ENCODE data around the gene RPEL1. TPM values are rescaled to one million over a fixed set of nuclear protein-coding genes. Genes with fewer than 3 reads are reported as not detected.

RPEL1 gene
- total RNA-seq, 1 donor from 2014 or later = not detected

GRCh38 chr10:103278862-103279298 lies 33.2 kb downstream of the RPEL1 start:
- peak; percentile 48 for DNase-seq (ENCODE audit: low spot score)

- DNase-seq (ENCODE audit: low spot score) = no peak
Measured at GRCh38 chr10:103280031-103280430, 34.3 kb downstream of the RPEL1 start.

- DNase-seq (ENCODE audit: low spot score) = no peak
Measured at GRCh38 chr10:103280506-103280905, 34.8 kb downstream of the RPEL1 start.

GRCh38 chr10:103281753-103282152 lies 36.1 kb downstream of the RPEL1 start:
- no peak for DNase-seq (ENCODE audit: low spot score)

- DNase-seq (ENCODE audit: low spot score) = no peak
Measured at GRCh38 chr10:103282961-103283360, 37.3 kb downstream of the RPEL1 start.

DNA sequence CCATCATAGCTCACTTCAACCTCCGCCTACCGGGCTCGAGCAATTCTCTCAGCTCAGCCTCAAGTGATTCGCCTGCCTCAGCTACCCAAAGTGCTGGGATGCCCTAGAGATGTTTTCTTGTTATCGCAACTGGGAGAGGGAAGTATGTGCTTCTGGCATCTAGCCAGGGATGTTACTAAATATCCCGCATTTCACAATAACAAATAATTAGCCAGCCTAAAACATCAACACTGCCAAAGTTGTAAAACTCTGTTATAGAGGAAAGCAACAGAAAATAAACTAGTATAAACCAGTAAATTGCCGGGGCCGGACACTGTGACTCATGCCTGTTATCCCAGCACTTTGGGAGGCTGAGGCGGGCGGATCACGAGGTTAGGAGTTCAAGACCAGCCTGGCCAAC lies 38.5 kb downstream of the RPEL1 start:
- no peak for DNase-seq (ENCODE audit: low spot score)

DNA sequence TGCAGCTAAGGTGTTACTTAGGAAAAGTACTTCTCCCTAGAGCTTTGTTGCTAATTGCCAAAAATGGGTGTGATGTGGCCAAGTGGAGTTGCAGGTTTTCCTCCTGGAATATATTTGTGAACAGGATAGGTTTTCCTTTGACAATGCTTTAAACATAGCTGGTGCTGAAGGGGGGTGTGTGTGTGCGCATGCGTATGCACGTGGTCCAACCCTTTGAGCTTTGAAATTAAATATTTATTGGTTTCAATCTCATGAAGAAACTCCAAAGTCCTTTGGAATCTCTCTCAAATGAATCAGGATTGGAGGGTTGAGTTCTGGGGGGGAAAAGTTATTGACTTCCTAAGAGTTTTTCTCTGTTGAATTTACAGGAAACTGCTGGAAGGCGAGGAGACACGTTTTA lies 42.3 kb downstream of the RPEL1 start:
- no peak for DNase-seq (ENCODE audit: low spot score)

GRCh38 chr10:103291588-103291987 lies 45.9 kb downstream of the RPEL1 start:
- DNase-seq (ENCODE audit: low spot score) = no peak

DNA sequence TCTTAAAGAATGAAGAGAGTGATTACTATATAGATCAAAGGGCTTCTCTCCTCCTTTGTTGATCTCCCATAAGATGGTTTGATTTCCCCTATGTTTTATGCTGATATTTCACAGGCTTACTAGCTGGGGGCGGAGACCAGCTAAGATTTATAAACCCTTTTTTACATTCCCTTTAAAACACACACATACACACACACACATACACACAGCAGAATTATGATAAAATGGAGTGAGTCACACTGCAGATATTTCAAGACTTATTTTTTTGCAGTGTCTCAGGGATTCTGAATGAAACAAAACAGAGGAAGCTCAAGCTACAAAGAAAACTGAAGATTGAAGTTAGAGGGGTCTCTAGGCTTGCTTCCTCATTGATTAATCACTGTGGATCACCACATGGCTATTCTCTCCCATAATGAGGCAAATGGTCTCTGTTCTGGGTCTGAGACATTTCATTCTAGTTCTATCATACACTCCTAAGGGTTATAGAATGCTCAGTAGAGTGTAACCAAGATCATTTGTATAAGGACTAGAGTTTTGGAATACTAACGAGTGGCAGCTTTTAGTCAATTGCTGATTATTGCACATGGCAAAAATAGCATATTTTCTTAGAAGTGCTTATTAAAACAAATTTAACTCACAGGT lies 49.8 kb downstream of the RPEL1 start:
- no peak for DNase-seq (ENCODE audit: low spot score)

Other genes starting within 250 kb of the RPEL1 start
- 172 TPM for gene NT5C2, start 52.6 kb upstream of the RPEL1 start, total RNA-seq
- gene INA, start 31.3 kb downstream of the RPEL1 start, total RNA-seq = 2.0 TPM
- gene PCGF6, start 105.3 kb downstream of the RPEL1 start, total RNA-seq = 6.3 TPM
- 1.6 TPM for gene TAF5, start 122.1 kb downstream of the RPEL1 start, total RNA-seq
- gene ATP5MK, start 150.6 kb downstream of the RPEL1 start, total RNA-seq = 344 TPM
- 47.2 TPM for gene PDCD11, start 150.7 kb downstream of the RPEL1 start, total RNA-seq
- 25.1 TPM for gene CALHM2, start 206.5 kb downstream of the RPEL1 start, total RNA-seq
- gene CALHM1, start 213.0 kb downstream of the RPEL1 start, total RNA-seq = not detected
- gene CALHM3, start 233.4 kb downstream of the RPEL1 start, total RNA-seq = not detected
- 1.2 TPM for gene NEURL1, start 247.8 kb downstream of the RPEL1 start, total RNA-seq